ENCODE measurements around the gene KRT13.

GRCh38 chr17:41537990-41538389 is 32.6 kb upstream of the KRT13 start:
- TF ChIP-seq CTCF (conservative IDR thresholded peaks at IDR 0.05) = no peak
- no peak for TF ChIP-seq EZH2 (IDR thresholded peaks at IDR 0.05; ENCODE audit: low read depth)
